GM06990 (cell line): ENCODE data around the gene SAFB.

ENCODE experiments used
- DNase-seq: peaks from one replicate; pipeline ENCODE4 v3.0.0-alpha.2; 2011; ENCODE audit not compliant: insufficient read length; ENCODE audit errors: extremely low read depth
- H3K27me3 ChIP-seq: replicated peaks from 2 replicates; pipeline ENCODE4 v1.6.0; 2011; ENCODE audit warnings: low read length; ENCODE audit not compliant: control insufficient read depth, insufficient read depth
- H3K36me3 ChIP-seq: 2 replicates; pipeline ENCODE4 v1.5.1; 2011; ENCODE audit warnings: low read length; ENCODE audit not compliant: control insufficient read depth, insufficient read depth
- H3K4me3 ChIP-seq: replicated peaks from 2 replicates; pipeline ENCODE4 v1.5.1; 2011; ENCODE audit warnings: low read depth, mild to moderate bottlenecking, control low read depth, low read length
- CTCF ChIP-seq: IDR thresholded peaks from 2 replicates; pipeline ENCODE4 v1.5.1; 2011; ENCODE audit warnings: low read length, control low read depth, mild to moderate bottlenecking, inconsistent platforms; ENCODE audit not compliant: insufficient read depth, poor library complexity, severe bottlenecking

The SAFB gene

GRCh38 chr19:5619946-5620345 lies 2.9 kb upstream of the SAFB start:
- Histone ChIP-seq H3K27me3 (no peaks in the 10 kb centered on the region), H3K36me3 (peaks cover 15% of the 10 kb centered on the region), H3K4me3 (no peak overlapping the region)
- no peak for TF ChIP-seq CTCF
- DNase-seq: no peak

- H3K27me3 ChIP-seq: no peaks in the 10 kb centered on the region
- DNase-seq: peak; percentile 18
- peaks cover 15% of the 10 kb centered on the region for H3K36me3 ChIP-seq
- no peak for TF ChIP-seq CTCF
- peak overlapping the region; percentile 84 for H3K4me3 ChIP-seq
Measured at GRCh38 chr19:5621311-5621944, 1.5 kb upstream of the SAFB start.

DNA sequence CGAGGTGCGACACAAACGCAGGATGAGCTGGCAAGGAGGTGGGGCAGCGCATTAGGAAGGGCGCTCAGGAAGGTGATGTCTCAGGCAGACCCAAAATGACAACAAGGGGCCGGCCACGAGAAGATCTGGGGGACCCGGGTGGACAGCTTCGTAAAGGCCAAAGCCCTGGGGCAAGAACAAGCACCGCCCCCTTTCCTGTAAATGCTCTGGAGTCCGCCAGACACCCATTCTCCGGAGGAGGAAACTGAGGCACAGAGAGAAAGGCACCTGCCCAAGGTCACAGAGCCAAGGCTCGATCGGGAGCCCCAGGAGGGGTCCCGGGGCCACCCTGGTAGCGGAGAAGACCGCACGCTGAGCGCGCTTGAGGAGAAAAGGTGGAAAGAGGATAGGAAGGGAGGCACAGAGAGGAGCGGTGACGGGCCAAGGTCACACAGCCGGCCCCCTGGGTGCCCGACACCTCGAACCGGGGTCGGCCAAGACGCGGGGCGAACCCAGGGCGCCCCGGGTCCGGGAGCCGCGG lies 878 bp upstream of the SAFB start:
- no peak for DNase-seq
- TF ChIP-seq CTCF: no peak
- H3K36me3 ChIP-seq: peaks cover 19% of the 10 kb centered on the region
- H3K27me3 ChIP-seq: no peaks in the 10 kb centered on the region
- peak overlapping the region; percentile 84 for H3K4me3 ChIP-seq

- no peaks in the 10 kb centered on the region for H3K27me3 ChIP-seq
- peaks cover 22% of the 10 kb centered on the region for H3K36me3 ChIP-seq
- H3K4me3 ChIP-seq: peak overlapping the region; percentile 77
- TF ChIP-seq CTCF: no peak
- no peak for DNase-seq
Measured at GRCh38 chr19:5623397-5624017, 624 bp downstream of the SAFB start.

DNA sequence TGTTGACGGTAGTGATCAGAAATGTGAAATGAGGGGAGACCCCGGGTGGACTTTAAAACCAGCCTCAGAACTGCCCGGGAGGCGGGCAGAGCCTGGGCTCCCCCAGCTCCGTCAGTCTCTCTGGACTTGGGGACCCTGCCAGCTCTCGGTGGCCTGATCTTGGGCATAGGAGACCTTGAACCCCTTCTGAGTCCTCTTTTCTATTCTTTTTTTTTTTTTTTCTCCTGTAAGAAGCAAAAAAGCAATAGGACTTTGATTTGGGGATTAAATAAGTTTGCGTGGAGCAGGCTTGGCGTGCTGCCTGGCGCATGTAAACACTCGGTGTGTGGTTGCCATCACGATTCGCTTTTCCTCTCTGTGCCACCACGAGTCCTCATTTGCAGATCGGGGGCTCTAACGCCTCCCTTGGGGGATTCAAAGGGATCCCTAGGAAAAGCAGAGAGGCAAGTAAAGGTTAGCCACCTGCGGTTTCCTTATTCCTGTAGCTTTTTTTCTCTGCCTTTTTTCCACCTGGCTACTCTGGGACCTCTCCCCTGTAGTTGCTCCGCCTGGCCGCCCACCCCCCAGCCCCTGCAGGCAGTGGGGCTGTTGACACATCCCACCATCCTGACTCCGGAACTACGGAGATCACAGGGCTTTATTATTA lies 1.3 kb downstream of the SAFB start:
- no peaks in the 10 kb centered on the region for H3K27me3 ChIP-seq
- H3K4me3 ChIP-seq: peak overlapping the region; percentile 77
- peaks cover 22% of the 10 kb centered on the region for H3K36me3 ChIP-seq
- no peak for TF ChIP-seq CTCF
- DNase-seq: no peak
